IPS-18a (cell line): Measurements from ENCODE around the gene EYA4.

Experiments used
- H3K27ac ChIP-seq: one replicate; pipeline ENCODE4 v1.5.1; 2013; ENCODE audit warnings: low read length
- H3K27me3 ChIP-seq: one replicate; pipeline ENCODE4 v1.6.1; 2013; ENCODE audit warnings: mild to moderate bottlenecking, low read length; ENCODE audit not compliant: control insufficient read depth, insufficient read depth
- H3K36me3 ChIP-seq: one replicate; pipeline ENCODE4 v1.6.1; 2013; ENCODE audit warnings: low read depth, low read length; ENCODE audit not compliant: control insufficient read depth
- H3K4me1 ChIP-seq: one replicate; pipeline ENCODE4 v1.6.1; 2013; ENCODE audit warnings: low read depth, low read length; ENCODE audit not compliant: control insufficient read depth
- H3K4me3 ChIP-seq: one replicate; pipeline ENCODE4 v1.5.1; 2013; ENCODE audit warnings: low read length
- H3K9ac ChIP-seq: one replicate; pipeline ENCODE4 v1.6.1; 2013; ENCODE audit warnings: mild to moderate bottlenecking, low read length, moderate library complexity
- H3K9me3 ChIP-seq: one replicate; pipeline ENCODE4 v1.6.1; 2013; ENCODE audit warnings: low read depth, low read length; ENCODE audit not compliant: control insufficient read depth

Gene EYA4

DNA sequence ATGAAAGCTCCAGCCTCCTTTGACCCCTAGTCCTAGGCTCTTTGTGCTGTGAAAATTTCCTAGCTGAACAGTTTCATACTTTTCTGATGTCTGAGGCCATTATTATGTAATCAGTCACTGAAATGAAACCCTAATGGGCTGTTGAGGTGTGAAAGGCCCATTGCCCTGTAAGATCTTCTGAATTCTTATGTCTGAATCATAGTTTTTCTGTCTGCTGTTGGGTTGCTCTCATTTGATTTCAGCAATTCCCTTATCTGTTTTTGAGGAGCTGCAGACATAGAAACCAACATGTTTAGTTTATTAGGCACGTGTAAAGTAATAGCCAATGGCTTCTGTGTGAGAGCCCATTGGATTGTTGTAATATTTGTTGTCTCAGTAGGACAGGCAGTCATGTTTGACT lies 118.1 kb downstream of the EYA4 start:
- Histone ChIP-seq H3K27me3 (no peaks in the 10 kb centered on the region), H3K9me3 (no peaks in the 10 kb centered on the region), H3K27ac (no peak overlapping the region), H3K36me3 (no peaks in the 10 kb centered on the region), H3K4me3 (no peak overlapping the region), H3K9ac (no peak overlapping the region), H3K4me1 (no peaks in the 10 kb centered on the region)

DNA sequence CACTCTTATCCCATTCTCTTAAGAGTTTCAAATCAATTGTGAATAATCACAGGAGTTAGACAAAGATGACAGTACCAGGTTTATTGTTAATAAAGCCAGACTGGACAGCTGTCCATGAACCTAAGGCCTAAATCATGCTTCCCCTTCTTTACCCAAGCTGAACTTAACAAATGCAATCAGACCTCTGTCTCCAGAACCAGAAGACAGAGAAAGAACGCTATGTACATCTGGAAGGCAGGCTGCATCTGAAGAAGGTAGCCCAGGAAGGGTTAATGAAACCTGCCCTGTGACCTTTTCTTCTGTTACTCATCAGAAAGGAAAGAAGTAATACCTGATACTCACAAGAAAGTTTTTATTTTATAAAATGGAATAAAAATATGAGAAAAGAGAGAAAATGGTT lies 118.6 kb downstream of the EYA4 start:
- Histone ChIP-seq H3K4me3 (no peak overlapping the region), H3K27me3 (no peaks in the 10 kb centered on the region), H3K27ac (no peak overlapping the region), H3K9me3 (no peaks in the 10 kb centered on the region), H3K4me1 (no peaks in the 10 kb centered on the region), H3K9ac (no peak overlapping the region), H3K36me3 (no peaks in the 10 kb centered on the region)

DNA sequence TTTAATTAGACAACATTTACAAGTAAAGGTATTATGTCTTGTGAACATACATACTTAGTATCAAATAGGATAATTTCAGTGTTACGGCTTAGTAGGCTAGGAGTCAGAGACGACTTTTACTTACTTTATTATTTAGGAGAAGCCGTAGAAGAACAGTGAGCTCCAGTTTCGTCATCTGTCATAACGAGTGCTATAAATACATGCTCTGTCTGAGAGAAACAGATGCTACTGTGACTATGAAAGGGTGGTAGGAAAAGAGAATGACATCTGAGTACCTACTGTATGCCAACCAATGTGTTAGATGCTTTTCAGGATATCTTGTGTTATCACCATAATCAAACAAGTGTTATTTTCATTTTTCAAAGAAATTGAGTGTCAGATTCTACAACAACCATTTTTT lies 119.0 kb downstream of the EYA4 start:
- no peak overlapping the region for H3K9ac ChIP-seq
- H3K27ac ChIP-seq: no peak overlapping the region
- no peaks in the 10 kb centered on the region for H3K4me1 ChIP-seq
- H3K27me3 ChIP-seq: no peaks in the 10 kb centered on the region
- H3K36me3 ChIP-seq: no peaks in the 10 kb centered on the region
- no peak overlapping the region for H3K4me3 ChIP-seq
- H3K9me3 ChIP-seq: no peaks in the 10 kb centered on the region

DNA sequence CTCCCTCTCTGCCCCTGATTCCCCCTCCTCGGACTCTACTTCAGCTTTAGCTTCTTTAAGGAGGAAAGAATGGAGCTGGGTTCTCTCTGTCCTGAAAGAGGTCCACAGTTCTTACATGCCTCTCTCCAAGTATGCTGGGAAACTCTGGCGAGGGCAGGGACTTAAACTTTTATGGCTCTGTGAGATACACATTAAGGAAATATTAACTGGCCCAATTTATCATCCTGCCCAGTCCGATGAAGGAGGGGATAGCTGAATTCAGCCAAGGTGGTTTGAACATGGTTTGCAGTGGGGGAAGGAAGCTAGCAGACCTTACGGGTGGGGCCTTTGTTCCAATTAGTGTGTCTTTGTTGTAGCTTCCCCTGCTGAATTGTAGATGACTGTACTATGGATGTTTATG lies 121.7 kb downstream of the EYA4 start:
- no peaks in the 10 kb centered on the region for H3K36me3 ChIP-seq
- H3K27ac ChIP-seq: no peak overlapping the region
- H3K9ac ChIP-seq: no peak overlapping the region
- no peaks in the 10 kb centered on the region for H3K9me3 ChIP-seq
- no peaks in the 10 kb centered on the region for H3K27me3 ChIP-seq
- no peaks in the 10 kb centered on the region for H3K4me1 ChIP-seq
- H3K4me3 ChIP-seq: no peak overlapping the region

DNA sequence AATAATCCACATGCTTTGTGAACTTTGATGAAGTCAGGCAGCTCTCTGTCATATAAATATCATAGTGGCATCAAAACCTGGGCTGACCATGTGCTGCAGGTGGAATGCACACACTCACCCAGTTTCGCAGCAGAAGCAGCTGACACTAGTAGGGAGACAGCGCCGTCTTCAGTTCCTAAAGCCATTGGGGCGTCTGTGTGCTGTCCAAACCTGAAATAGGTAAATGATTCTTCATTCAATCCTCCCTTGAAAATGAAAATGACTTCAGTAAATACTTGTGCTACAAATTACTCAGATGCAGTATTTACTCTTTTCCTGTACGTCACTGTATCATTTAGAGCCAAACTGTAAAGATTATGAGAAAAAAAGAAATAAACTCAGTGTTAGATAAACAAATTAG lies 127.5 kb downstream of the EYA4 start:
- Histone ChIP-seq H3K4me3 (no peak overlapping the region), H3K27me3 (no peaks in the 10 kb centered on the region), H3K27ac (no peak overlapping the region)

DNA sequence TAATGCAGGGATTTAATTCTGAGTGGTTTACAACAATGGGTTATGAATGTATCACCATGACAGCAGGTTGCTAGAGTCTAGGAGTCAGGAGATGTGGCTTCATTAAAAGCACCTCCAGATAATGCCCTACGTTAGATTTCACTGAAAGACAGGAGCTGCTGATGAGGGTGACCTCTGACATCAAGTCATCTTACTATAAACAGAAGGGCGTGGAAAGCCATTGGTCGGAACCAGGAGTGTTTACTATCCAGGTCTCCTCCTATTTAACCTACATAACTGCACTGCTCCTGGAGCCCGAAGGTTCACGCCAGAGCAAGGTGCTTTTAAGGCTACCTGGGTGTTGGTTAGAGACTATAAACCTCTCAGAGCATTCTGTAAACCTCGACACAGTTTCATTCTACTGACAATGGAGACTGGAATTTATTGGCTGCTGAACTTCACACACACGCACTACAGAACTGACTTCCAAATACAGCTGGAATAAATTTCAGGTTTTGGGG lies 128.7 kb downstream of the EYA4 start:
- peaks cover 4% of the 10 kb centered on the region for H3K4me1 ChIP-seq
- no peaks in the 10 kb centered on the region for H3K36me3 ChIP-seq
- H3K9me3 ChIP-seq: no peaks in the 10 kb centered on the region
- no peak overlapping the region for H3K27ac ChIP-seq
- H3K4me3 ChIP-seq: no peak overlapping the region
- no peak overlapping the region for H3K9ac ChIP-seq
- H3K27me3 ChIP-seq: no peaks in the 10 kb centered on the region

More for the DNA sequence above, 127.5 kb downstream of the EYA4 start:
- Histone ChIP-seq H3K9me3 (no peaks in the 10 kb centered on the region), H3K4me1 (peaks cover 4% of the 10 kb centered on the region), H3K36me3 (no peaks in the 10 kb centered on the region), H3K9ac (no peak overlapping the region)

DNA sequence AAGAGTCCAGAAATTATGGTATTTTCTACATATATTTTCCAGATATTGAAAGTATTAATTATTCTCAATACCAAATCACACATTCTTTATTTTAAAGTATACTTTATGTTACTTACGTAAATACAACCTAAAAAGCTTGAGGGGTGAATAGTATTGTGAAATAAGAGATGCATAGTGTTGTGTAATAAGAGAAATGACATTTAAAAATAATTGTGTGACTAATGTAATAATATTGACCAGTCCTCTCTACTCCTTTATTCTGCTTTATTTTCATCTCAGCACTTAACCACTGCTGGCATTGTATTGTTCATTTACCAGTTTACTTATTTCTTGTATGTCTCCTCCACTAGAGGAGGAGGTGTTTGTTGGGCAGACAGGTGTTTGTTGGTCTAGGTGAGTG lies 135.6 kb downstream of the EYA4 start:
- no peaks in the 10 kb centered on the region for H3K36me3 ChIP-seq
- no peak overlapping the region for H3K9ac ChIP-seq
- no peaks in the 10 kb centered on the region for H3K27me3 ChIP-seq
- no peaks in the 10 kb centered on the region for H3K9me3 ChIP-seq
- H3K4me1 ChIP-seq: no peaks in the 10 kb centered on the region
- no peak overlapping the region for H3K4me3 ChIP-seq
- no peak overlapping the region for H3K27ac ChIP-seq

DNA sequence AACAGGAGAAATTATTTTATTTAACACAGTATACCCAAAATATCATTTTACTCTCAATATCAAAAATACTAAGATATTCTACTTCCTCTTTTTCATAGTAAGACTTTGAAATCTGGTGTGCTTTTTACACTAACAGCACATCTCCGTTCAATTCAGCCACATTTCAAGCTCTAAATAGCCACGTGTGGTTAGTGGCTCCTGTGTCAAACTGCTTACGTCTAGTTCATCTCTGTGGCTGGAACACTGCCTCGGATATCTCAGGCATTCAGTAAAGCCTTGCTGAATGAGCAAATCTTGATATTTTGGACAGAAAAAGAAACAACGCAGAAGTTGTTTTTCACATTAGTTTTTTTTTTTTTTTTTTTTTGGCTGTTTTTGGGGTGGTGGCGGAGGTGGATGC lies 136.1 kb downstream of the EYA4 start:
- no peaks in the 10 kb centered on the region for H3K9me3 ChIP-seq
- H3K4me3 ChIP-seq: no peak overlapping the region
- H3K27ac ChIP-seq: no peak overlapping the region
- H3K36me3 ChIP-seq: no peaks in the 10 kb centered on the region
- H3K4me1 ChIP-seq: no peaks in the 10 kb centered on the region
- no peaks in the 10 kb centered on the region for H3K27me3 ChIP-seq
- no peak overlapping the region for H3K9ac ChIP-seq

DNA sequence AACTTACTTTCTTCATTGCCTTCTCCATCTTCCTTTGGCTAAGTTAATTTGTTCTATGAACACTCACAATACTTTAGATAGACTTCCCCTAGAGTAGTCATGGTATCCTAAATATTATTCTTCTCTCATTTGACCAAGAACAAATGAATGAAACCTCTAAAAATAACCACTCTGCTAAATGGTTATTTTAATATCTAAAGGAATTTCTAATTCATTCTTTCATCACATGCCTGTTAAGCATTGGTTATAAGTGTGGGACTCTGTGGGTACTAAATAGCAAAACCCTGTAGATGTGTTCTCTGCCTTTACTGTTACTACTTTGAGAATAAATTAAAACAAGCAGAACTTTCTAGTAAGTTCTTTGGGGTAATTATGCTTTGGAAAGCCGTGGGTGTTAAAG lies 138.9 kb downstream of the EYA4 start:
- Histone ChIP-seq H3K27me3 (no peaks in the 10 kb centered on the region), H3K27ac (no peak overlapping the region), H3K36me3 (no peaks in the 10 kb centered on the region), H3K9me3 (no peaks in the 10 kb centered on the region), H3K4me3 (no peak overlapping the region), H3K9ac (no peak overlapping the region), H3K4me1 (no peaks in the 10 kb centered on the region)

DNA sequence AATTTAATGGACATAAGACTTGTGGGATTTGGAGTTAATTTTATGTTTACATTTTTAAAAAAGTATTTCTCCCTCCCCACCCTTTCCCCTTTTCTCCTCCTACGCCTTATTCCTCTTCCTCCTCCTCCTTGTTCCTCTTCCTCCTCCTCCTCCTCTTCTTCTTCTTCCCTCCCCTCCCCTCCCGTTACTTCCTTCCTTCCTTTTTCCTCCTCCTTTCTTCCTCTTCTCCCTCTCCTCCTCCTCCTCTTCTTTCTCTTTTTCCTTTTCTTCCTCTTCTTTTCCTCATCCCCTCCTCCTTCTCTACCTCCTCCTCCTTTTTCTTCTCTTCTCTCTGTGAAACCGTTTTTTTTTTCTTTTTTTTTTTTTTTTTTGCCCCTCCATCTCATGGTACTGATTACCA lies 139.6 kb downstream of the EYA4 start:
- H3K4me3 ChIP-seq: no peak overlapping the region
- H3K9me3 ChIP-seq: no peaks in the 10 kb centered on the region
- H3K9ac ChIP-seq: no peak overlapping the region
- H3K27ac ChIP-seq: no peak overlapping the region
- no peaks in the 10 kb centered on the region for H3K4me1 ChIP-seq
- no peaks in the 10 kb centered on the region for H3K36me3 ChIP-seq
- no peaks in the 10 kb centered on the region for H3K27me3 ChIP-seq

DNA sequence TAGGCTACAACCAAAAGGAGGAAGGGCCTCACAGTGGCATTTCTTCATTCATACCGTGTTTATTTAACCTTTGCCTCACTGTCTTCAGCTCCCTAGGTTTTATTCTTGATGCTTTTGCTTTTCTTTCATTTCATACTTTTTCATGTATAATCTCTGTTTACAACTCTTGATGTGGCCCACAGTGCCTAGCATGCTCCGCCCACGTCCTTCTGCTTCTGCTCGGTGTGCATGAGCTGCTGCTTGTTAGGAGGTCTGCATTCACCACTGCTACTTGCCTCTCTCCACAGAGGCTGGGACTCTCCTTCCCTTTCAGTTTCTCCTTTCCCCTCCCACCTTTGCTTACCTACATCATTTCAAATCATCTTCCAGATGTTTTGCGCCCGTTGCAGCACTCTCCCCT lies 147.6 kb downstream of the EYA4 start:
- peaks cover 14% of the 10 kb centered on the region for H3K4me1 ChIP-seq
- no peaks in the 10 kb centered on the region for H3K36me3 ChIP-seq
- no peaks in the 10 kb centered on the region for H3K9me3 ChIP-seq
- no peak overlapping the region for H3K9ac ChIP-seq
- no peaks in the 10 kb centered on the region for H3K27me3 ChIP-seq
- H3K27ac ChIP-seq: no peak overlapping the region
- H3K4me3 ChIP-seq: no peak overlapping the region

DNA sequence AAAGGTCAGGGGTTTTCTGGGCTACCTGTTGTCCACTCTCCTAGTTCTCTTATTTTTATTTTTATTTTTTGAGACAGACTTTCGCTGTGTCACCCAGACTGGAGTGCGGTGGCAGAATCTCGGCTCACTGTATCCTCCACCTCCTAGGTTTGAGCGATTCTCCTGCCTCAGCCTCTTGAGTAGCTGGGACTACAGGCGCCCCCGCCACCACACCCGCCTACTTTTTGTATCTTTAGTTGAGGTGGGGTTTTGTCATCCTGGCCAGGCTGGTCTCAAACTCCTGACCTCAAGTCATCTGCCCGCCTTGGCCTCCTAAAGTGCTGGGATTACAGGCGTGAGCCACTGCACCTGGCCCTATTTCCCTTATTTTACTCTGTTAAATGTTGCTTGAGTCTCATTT lies 149.0 kb downstream of the EYA4 start:
- H3K27ac ChIP-seq: no peak overlapping the region
- H3K9me3 ChIP-seq: no peaks in the 10 kb centered on the region
- peaks cover 14% of the 10 kb centered on the region for H3K4me1 ChIP-seq

More for the DNA sequence above, 149.0 kb downstream of the EYA4 start:
- H3K27me3 ChIP-seq: no peaks in the 10 kb centered on the region
- H3K36me3 ChIP-seq: no peaks in the 10 kb centered on the region
- H3K4me3 ChIP-seq: no peak overlapping the region
- H3K9ac ChIP-seq: no peak overlapping the region
